Measurements from ENCODE around the gene DHX36.

DNA sequence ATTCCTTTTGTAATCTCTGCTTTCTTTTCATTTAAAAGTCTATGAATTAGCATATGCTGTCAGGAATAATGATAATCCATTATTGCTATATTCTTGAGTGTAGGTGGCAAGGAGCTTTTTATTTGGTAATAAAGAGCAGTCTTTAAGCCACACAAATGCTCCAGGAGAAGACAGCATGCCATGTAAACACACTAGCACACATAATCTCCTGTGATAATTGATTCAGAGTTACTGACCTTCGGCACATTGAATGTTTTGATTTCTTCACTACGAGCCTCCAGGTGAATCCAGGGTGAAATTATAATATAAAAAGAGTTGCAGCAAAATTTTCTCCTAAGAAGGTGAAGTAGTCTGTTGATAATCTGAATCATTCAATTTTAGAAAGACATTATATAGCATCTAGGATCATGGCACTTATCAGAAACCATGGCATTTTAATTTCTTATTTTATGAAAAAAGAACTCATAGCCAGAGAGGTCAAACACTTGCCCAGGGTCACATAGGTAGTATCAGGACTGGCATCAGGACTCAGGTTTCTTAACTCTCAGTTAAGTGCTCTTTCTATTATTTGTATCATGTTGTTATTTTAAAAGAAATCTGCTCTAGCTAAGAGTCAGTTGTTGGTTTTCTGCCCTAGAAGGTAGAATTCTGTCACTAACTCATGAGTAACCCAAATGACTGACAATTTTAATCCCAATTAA is 21.3 kb upstream of the DHX36 start:
- TF ChIP-seq, protein P1, sequence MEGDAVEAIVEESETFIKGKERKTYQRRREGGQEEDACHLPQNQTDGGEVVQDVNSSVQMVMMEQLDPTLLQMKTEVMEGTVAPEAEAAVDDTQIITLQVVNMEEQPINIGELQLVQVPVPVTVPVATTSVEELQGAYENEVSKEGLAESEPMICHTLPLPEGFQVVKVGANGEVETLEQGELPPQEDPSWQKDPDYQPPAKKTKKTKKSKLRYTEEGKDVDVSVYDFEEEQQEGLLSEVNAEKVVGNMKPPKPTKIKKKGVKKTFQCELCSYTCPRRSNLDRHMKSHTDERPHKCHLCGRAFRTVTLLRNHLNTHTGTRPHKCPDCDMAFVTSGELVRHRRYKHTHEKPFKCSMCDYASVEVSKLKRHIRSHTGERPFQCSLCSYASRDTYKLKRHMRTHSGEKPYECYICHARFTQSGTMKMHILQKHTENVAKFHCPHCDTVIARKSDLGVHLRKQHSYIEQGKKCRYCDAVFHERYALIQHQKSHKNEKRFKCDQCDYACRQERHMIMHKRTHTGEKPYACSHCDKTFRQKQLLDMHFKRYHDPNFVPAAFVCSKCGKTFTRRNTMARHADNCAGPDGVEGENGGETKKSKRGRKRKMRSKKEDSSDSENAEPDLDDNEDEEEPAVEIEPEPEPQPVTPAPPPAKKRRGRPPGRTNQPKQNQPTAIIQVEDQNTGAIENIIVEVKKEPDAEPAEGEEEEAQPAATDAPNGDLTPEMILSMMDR (IDR thresholded peaks at IDR 0.05; ENCODE audit: poor library complexity), result no peak
- TF ChIP-seq EZH2 (IDR thresholded peaks at IDR 0.05; ENCODE audit: borderline replicate concordance) (no peak), EZH2phosphoT487 (IDR thresholded peaks at IDR 0.05; ENCODE audit: low read depth, severe bottlenecking, unreplicated experiment) (no peak)
